22Rv1 (cell line): Measurements from ENCODE around the gene KCNK13.

Experiments used
- H3K27ac ChIP-seq: fragments of 450-650 bp; 2 replicates; pipeline ENCODE4 v1.5.1; 2017
- ZFX ChIP-seq: fragments of 450-650 bp; IDR thresholded peaks from 2 replicates; pipeline ENCODE4 v1.6.1; 2017; ENCODE audit warnings: antibody characterized with exemption, borderline replicate concordance
- TF ChIP-seq, protein P1 (sequence below): fragments of 450-650 bp; IDR thresholded peaks from 2 replicates; pipeline ENCODE4 v1.5.1; 2017; ENCODE audit warnings: mild to moderate bottlenecking

The KCNK13 gene

DNA sequence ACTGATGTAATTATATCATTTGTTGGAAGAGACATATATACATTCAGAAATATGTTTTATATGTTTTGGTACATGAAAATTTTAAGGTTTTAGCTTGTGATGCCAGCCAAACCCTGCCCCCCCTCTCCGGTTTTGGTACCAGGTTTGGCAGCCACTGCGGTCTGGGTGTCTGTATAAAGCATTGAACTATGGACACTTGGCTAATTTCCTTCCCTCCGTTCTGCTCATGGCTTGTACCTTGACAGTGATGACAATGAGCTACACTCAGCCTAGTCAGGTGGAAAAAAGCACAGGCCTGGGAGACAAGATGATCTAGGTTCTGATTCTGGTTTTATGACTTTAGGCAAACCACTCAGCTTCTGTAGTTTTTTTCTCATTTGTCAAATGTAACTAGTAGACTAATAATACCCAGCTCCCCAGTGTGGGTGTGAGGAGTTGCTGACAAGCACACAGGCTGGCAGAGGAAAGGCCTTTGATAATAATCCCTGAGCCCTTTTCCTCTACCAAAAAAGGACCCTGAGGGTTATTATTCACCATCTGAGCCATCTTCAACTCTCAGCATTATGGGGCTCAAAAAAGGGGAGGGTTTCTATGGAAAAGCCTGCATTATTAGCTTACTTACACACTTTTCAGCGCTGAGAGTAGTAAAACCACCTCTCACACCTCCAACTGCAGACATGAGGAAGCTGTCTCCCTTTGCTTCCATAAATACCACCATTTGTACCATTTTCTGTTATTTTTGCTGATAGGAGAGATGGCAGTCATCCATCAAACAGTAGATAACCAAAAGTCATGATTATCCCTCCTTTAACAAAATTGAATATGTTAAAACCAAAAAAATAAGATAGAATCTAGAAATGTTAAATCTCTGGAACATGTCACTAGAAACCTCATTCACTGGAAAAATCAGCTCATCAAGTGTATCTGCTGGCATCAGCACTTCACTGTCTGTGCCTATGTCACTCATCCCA lies 118.3 kb downstream of the KCNK13 start:
- no peak overlapping the region for H3K27ac ChIP-seq
- no peak for TF ChIP-seq ZFX
- TF ChIP-seq, protein P1, sequence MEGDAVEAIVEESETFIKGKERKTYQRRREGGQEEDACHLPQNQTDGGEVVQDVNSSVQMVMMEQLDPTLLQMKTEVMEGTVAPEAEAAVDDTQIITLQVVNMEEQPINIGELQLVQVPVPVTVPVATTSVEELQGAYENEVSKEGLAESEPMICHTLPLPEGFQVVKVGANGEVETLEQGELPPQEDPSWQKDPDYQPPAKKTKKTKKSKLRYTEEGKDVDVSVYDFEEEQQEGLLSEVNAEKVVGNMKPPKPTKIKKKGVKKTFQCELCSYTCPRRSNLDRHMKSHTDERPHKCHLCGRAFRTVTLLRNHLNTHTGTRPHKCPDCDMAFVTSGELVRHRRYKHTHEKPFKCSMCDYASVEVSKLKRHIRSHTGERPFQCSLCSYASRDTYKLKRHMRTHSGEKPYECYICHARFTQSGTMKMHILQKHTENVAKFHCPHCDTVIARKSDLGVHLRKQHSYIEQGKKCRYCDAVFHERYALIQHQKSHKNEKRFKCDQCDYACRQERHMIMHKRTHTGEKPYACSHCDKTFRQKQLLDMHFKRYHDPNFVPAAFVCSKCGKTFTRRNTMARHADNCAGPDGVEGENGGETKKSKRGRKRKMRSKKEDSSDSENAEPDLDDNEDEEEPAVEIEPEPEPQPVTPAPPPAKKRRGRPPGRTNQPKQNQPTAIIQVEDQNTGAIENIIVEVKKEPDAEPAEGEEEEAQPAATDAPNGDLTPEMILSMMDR: no peak

DNA sequence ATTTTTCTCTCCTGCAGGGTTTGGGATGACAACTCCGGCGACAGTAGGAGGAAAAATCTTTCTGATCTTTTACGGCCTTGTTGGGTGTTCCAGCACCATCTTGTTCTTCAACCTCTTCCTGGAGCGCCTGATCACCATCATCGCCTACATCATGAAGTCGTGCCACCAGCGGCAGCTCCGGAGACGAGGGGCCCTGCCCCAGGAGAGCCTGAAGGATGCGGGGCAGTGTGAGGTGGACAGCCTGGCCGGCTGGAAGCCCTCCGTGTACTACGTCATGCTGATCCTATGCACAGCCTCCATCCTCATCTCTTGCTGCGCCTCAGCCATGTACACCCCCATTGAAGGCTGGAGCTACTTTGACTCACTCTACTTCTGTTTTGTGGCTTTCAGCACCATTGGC lies 122.3 kb downstream of the KCNK13 start:
- H3K27ac ChIP-seq: no peak overlapping the region
- TF ChIP-seq, protein P1: no peak

DNA sequence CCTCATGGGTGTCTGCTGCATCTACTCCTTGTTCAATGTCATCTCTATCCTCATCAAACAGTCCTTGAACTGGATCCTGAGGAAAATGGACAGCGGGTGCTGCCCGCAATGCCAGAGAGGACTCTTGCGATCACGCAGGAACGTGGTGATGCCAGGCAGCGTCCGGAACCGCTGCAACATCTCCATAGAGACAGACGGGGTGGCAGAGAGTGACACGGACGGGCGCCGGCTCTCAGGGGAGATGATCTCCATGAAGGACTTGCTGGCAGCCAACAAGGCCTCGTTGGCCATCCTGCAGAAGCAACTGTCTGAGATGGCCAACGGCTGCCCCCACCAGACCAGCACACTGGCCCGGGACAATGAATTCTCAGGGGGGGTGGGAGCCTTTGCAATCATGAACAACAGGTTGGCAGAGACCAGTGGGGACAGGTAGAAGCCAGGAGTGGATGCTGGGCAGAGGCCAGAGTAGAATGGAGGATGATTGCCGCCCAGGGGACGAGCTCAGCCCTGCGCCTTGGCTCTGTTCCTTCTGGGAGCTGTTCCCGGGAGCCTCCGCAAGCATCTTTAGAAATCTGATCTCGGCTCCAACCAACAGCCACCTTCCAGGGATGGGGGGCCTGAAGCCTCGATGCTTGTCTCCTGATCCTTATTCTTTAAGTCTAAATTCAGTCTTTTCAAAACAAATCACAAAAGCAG lies 122.9 kb downstream of the KCNK13 start:
- H3K27ac ChIP-seq: no peak overlapping the region
- TF ChIP-seq, protein P1: no peak
- TF ChIP-seq ZFX: no peak

DNA sequence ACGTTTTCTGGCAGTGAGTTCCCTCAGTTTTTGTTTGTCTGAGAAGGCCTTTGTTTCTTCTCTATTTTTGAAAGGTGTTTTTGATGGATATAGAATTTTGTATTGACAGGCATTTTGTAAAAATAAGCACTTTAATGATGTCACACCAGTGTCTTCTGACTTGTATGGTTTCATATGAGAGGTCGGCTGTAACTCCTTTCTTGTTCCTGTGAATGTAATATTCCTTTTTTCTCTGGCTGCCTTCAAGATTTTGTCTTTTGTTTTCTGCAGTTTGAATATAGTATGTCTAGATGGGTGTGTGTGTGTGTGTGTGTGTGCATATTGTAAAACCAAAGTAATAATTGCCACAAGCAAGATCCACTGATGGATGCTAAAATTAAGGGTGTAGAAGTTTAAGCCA lies 126.8 kb downstream of the KCNK13 start:
- H3K27ac ChIP-seq: no peak overlapping the region
- no peak for TF ChIP-seq ZFX
- TF ChIP-seq, protein P1: no peak

DNA sequence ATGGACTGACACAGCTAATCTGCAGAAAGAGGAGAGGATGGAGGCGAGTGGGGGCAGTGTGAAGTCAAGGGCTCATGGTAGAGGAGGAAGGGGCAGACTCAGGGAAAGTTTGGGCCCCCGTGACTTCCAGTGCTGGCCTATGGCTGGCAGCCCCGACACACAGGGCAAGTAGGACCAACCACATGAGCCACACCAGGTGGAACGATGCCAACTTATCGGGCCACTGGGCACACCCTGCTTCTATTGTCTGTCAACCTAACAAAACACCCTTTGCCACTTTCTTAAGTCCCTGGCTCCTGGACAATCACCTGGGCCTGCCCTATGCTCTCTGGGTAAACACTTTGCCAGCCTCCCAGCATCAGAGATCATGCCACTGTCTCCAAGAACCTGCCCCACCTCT lies 129.4 kb downstream of the KCNK13 start:
- no peak overlapping the region for H3K27ac ChIP-seq
- TF ChIP-seq, protein P1: no peak
- TF ChIP-seq ZFX: no peak

DNA sequence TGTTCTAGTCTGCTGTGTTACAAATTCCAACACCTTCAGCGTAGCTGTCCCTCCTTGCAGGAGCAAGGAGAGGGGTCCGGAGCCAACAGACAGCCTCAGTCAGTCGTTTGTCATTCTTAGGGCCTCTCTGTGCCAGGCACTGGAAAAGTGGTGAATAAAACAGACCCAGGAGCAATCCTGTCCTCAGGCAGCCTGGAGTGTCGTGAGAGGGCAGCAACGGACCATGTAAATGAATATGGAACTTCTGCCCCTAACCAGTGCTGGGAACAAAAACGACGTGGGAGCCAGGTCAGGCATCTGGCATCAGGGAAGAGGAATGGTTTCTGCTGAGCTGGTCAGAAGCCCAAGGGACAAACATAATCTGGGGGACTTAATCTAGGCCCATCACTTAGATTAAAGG lies 129.8 kb downstream of the KCNK13 start:
- no peak for TF ChIP-seq ZFX
- TF ChIP-seq, protein P1: no peak
- no peak overlapping the region for H3K27ac ChIP-seq

DNA sequence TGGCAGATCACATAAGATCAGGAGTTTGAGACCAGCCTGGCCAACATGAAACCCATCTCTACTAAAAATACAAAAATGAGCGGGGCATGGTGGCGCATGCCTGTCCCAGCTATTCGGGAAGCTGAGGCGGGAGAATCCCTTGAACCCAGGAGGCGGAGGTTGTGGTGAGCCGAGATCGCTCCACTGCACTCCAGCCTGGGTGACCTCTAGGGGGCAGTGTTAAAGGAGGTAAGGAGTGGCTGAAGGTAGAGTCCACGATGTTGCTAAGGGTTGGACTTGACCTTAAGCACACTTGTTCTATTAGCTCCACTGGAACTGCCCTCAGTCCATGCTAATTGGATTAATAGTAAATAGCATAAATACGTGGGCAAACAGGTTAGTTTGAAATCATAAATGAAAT lies 132.1 kb downstream of the KCNK13 start:
- no peak overlapping the region for H3K27ac ChIP-seq
- no peak for TF ChIP-seq ZFX
- TF ChIP-seq, protein P1: peak; percentile 70
